K562 (cell line): Measurements from ENCODE around the gene UBALD2. TPM values are rescaled to one million over a fixed set of nuclear protein-coding genes. Genes with fewer than 3 reads are reported as not detected.
A peak's percentile ranks its signal among the peaks of the same experiment; 100 is the strongest.

ENCODE experiments used
- CREM ChIP-seq: IDR thresholded peaks from 2 replicates; pipeline ENCODE4 v1.6.1; 2014; ENCODE audit warnings: antibody characterized with exemption, low read depth
- HNRNPLL ChIP-seq: fragments of 200-400 bp; formaldehyde crosslinking; IDR thresholded peaks from 2 replicates; pipeline ENCODE4 v1.6.1; 2017; ENCODE audit warnings: low read length, low read depth, mild to moderate bottlenecking; ENCODE audit not compliant: poor library complexity, severe bottlenecking
- HOXB6 ChIP-seq: fragments of 250-450 bp; sonication (Bioruptor Pico); IDR thresholded peaks from 2 replicates; pipeline ENCODE4 v1.5.1; 2022; ENCODE audit warnings: mild to moderate bottlenecking, borderline replicate concordance
- NFIX ChIP-seq: fragments of 250-450 bp; sonication (Bioruptor Pico); IDR thresholded peaks from 2 replicates; pipeline ENCODE4 v1.4.0; 2020; ENCODE audit warnings: low read depth, mild to moderate bottlenecking, moderate library complexity
- NFXL1 ChIP-seq: fragments of 450-650 bp; formaldehyde crosslinking; IDR thresholded peaks from 2 replicates; pipeline ENCODE4 v1.4.0; 2021; ENCODE audit warnings: mild to moderate bottlenecking
- POLR2B ChIP-seq: fragments of 450-650 bp; IDR thresholded peaks from 2 replicates; pipeline ENCODE4 v1.6.1; 2018; ENCODE audit warnings: low read depth; ENCODE audit not compliant: partially characterized antibody
- RERE ChIP-seq: sonication (generic); formaldehyde crosslinking; IDR thresholded peaks from 2 replicates; pipeline ENCODE4 v1.8.0; 2023; ENCODE audit warnings: missing genetic modification reagents, mild to moderate bottlenecking, borderline replicate concordance
- RNF219 ChIP-seq: fragments of 250-450 bp; sonication (Bioruptor Pico); IDR thresholded peaks from 2 replicates; pipeline ENCODE4 v1.5.0; 2022; ENCODE audit warnings: mild to moderate bottlenecking
- SMARCE1 ChIP-seq: fragments of 450-650 bp; IDR thresholded peaks from 2 replicates; pipeline ENCODE4 v1.7.1; 2016; ENCODE audit warnings: mild to moderate bottlenecking
- ZFX ChIP-seq: sonication (generic); formaldehyde crosslinking; IDR thresholded peaks from 2 replicates; pipeline ENCODE4 v1.8.0; 2022; ENCODE audit warnings: mild to moderate bottlenecking, missing genetic modification reagents, moderate library complexity
- ZNF146 ChIP-seq: IDR thresholded peaks from one replicate; pipeline ENCODE4 v1.6.1; 2018; ENCODE audit warnings: missing compliant biosample characterization; ENCODE audit not compliant: unreplicated experiment
- ZNF324 ChIP-seq: fragments of 250-450 bp; sonication (Bioruptor Pico); IDR thresholded peaks from 2 replicates; pipeline ENCODE4 v1.4.0; 2020; ENCODE audit warnings: mild to moderate bottlenecking
- ZNF444 ChIP-seq: fragments of 250-450 bp; sonication (Bioruptor Pico); IDR thresholded peaks from 2 replicates; pipeline ENCODE4 v1.4.0; 2020; ENCODE audit warnings: mild to moderate bottlenecking, moderate library complexity
- ZNF583 ChIP-seq: fragments of 250-450 bp; sonication (Bioruptor Pico); IDR thresholded peaks from 2 replicates; pipeline ENCODE4 v1.4.0; 2020
- ZNF584 ChIP-seq: fragments of 200-800 bp; sonication (Bioruptor generic); IDR thresholded peaks from 2 replicates; pipeline ENCODE4 v1.6.1; 2016; ENCODE audit warnings: low read depth, mild to moderate bottlenecking, missing genetic modification characterization, missing compliant biosample characterization
- ZNF592 ChIP-seq: fragments of 450-650 bp; IDR thresholded peaks from 2 replicates; pipeline ENCODE4 v1.6.1; 2017; ENCODE audit warnings: antibody characterized with exemption, mild to moderate bottlenecking
- ZNF764 ChIP-seq: fragments of 250-450 bp; sonication (Bioruptor Pico); IDR thresholded peaks from 2 replicates; pipeline ENCODE4 v1.4.0; 2020; ENCODE audit warnings: low read depth, mild to moderate bottlenecking, moderate library complexity
- polyA plus RNA-seq, 8 experiments: library from polyadenylated mRNA; depleted of rRNA in 4 of 8; stranded (reverse) in 5 of 8; unstranded in 3 of 8; fragments of >200 nt; fragmentation: Nextera tagmentation in 2 of 8; fragmentation: Illumina TruSeq in 1 of 8; extraction: Ambion mirVana in 2 of 8; extraction: Trizol in 1 of 8; gene quantifications; 2 replicates each; pipeline versions ENCODE4 v1.2.1 to v1.2.3, GENCODE V29; 2011 to 2014; ENCODE audit warnings: inconsistent platforms in 1 of 8, missing spikeins in 1 of 8
- total RNA-seq, 7 experiments: library from RNA; depleted of rRNA in 6 of 7; stranded (reverse); fragments of >200 nt in 6 of 7; fragmentation: Illumina TruSeq in 2 of 7; extraction: Trizol in 2 of 7; gene quantifications; 2 replicates each; pipeline versions ENCODE4 v1.2.1 to v1.2.3, GENCODE V29; 2011 to 2021; ENCODE audit warnings: low replicate concordance in 1 of 7

Gene UBALD2
- total and polyA plus RNA-seq, 9 of the 15 experiments (the other 6 are each of a cell fraction or from before 2014, with no cell fraction given): 2.3 to 94.1 (median 25.3) TPM

- TF ChIP-seq ZNF584 (CRISPR knock-in tag): no peak
- no peak for TF ChIP-seq POLR2B
- TF ChIP-seq ZNF146 (CRISPR knock-in tag): no peak
- TF ChIP-seq SMARCE1: no peak
- no peak for TF ChIP-seq NFXL1 (CRISPR knock-in tag)
- TF ChIP-seq RERE (CRISPR knock-in tag): 0 out of 2 replicates have a peak, but pooled peaks have one; percentile 63
- TF ChIP-seq HOXB6 (CRISPR knock-in tag): no peak
- TF ChIP-seq ZNF444: no peak
- peak; percentile 29 for TF ChIP-seq HNRNPLL
- no peak for TF ChIP-seq CREM
- no peak for TF ChIP-seq NFIX (CRISPR knock-in tag)
- no peak for TF ChIP-seq ZNF764 (CRISPR knock-in tag)
- no peak for TF ChIP-seq ZNF324 (CRISPR knock-in tag)
- peak; percentile 91 for TF ChIP-seq ZFX
- peak; percentile 48 for TF ChIP-seq ZNF592
- TF ChIP-seq ZNF583 (CRISPR knock-in tag): no peak
- no peak for TF ChIP-seq RNF219
Observed at GRCh38 chr17:76239538-76240274, 25.4 kb upstream of the UBALD2 start (continued).
